Thyroid gland (tissue), 4 donors: ENCODE results near the gene GPR183.

Experiments
- POLR2A ChIP-seq, 2 donors: fragments of 450-650 bp; IDR thresholded peaks; one replicate each; pipeline ENCODE4 v1.6.1; 2017; ENCODE audit warnings: antibody characterized with exemption in 2 of 2, mild to moderate bottlenecking in 2 of 2, moderate library complexity in 1 of 2
- TF ChIP-seq, protein P1 (sequence below), 6 experiments: fragments of 200-600 bp in 3 of 6; fragments of 450-650 bp in 3 of 6; sonication (generic) in 3 of 6; IDR thresholded peaks; one replicate each; pipeline ENCODE4 v1.5.1; 2016 to 2019; ENCODE audit warnings: antibody characterized with exemption in 6 of 6, mild to moderate bottlenecking in 2 of 6, inconsistent platforms in 1 of 6, moderate library complexity in 1 of 6

DNA sequence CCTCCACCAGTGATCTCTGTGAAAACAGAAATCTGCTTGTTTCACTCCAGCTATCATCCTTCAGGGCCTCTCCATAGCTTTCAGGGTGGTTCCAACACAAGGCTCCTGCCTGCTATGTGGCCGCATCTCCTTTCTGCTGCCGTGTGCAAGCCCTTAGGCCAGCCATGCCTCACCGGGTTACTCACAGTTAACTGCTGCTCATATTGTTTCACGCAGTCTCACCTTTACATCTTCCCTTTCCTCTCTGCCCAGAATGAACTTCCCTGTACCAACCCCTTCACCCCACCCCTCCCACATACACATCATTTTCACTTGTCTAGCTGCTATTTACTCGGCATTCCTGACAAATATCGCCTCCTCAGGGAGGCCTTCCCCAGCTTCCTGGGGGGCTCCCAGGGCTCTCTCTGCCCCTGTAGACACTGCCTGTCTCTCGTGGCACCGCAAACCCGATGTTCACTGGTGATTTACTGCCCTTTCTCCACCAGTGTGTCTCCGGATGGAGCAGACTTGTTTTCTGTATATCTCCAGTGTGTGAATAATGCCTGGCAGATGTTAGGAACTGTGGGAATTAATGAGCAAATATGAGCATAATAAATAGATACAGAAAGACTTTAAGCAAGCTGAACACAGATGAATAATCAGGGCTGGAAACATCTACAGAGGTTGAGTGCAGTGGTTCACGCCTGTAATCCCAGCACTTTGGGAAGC lies 39.3 kb upstream of the GPR183 start:
- no peak for TF ChIP-seq POLR2A (IDR thresholded peaks at IDR 0.05)
- TF ChIP-seq, protein P1, sequence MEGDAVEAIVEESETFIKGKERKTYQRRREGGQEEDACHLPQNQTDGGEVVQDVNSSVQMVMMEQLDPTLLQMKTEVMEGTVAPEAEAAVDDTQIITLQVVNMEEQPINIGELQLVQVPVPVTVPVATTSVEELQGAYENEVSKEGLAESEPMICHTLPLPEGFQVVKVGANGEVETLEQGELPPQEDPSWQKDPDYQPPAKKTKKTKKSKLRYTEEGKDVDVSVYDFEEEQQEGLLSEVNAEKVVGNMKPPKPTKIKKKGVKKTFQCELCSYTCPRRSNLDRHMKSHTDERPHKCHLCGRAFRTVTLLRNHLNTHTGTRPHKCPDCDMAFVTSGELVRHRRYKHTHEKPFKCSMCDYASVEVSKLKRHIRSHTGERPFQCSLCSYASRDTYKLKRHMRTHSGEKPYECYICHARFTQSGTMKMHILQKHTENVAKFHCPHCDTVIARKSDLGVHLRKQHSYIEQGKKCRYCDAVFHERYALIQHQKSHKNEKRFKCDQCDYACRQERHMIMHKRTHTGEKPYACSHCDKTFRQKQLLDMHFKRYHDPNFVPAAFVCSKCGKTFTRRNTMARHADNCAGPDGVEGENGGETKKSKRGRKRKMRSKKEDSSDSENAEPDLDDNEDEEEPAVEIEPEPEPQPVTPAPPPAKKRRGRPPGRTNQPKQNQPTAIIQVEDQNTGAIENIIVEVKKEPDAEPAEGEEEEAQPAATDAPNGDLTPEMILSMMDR (IDR thresholded peaks at IDR 0.05), result no peak
